Esophagus squamous epithelium (tissue), 5 donors: ENCODE data around the gene PSMD13. TPM values are rescaled to one million over a fixed set of nuclear protein-coding genes. Genes with fewer than 3 reads are reported as not detected.

Experiments
- DNase-seq: peaks from one replicate; lab custom pipeline; 2025; lab: John Stamatoyannopoulos, UW
- H3K27ac ChIP-seq, 4 donors: fragments of 200-600 bp; sonication (generic); one replicate each; pipeline ENCODE4 v1.5.1; 2016 to 2019; ENCODE audit warnings: mild to moderate bottlenecking in 1 of 4
- H3K27me3 ChIP-seq, 4 donors: fragments of 200-600 bp; sonication (generic); 1 replicate in 3 of 4; 2 replicates in 1 of 4; pipeline versions ENCODE4 v1.5.1 to v1.6.0; 2017 to 2021; ENCODE audit warnings: antibody characterized with exemption in 1 of 4
- H3K36me3 ChIP-seq, 3 donors: fragments of 200-600 bp; sonication (generic); one replicate each; pipeline ENCODE4 v1.5.1; 2016 to 2019
- H3K4me1 ChIP-seq, 3 donors: fragments of 200-600 bp; sonication (generic); one replicate each; pipeline ENCODE4 v1.5.1; 2017 to 2019
- H3K4me3 ChIP-seq, 4 donors: fragments of 200-600 bp; sonication (generic); 1 replicate in 3 of 4; 2 replicates in 1 of 4; pipeline ENCODE4 v1.5.1; 2016 to 2019; ENCODE audit warnings: mild to moderate bottlenecking in 2 of 4, moderate library complexity in 1 of 4
- H3K9me3 ChIP-seq, 3 donors: fragments of 200-600 bp; sonication (generic); one replicate each; pipeline ENCODE4 v1.5.1; 2016 to 2019
- POLR2A ChIP-seq, 4 donors: fragments of 450-650 bp; IDR thresholded peaks; one replicate each; pipeline ENCODE4 v1.6.1; 2017; ENCODE audit warnings: antibody characterized with exemption in 4 of 4, mild to moderate bottlenecking in 4 of 4, moderate library complexity in 3 of 4
- WGBS, 2 donors: methylation state at CpG; one replicate each; pipeline ENCODE4 v1.1.5; 2018; 5-methylcytosine and 5-hydroxymethylcytosine counted together
- intact Hi-C: fragments of 100-400 bp; cut with DNase I; formaldehyde crosslinking; loops from one replicate; pipeline ENCODE4 v1.15.0; 2022
- total RNA-seq, 4 donors: library from RNA; depleted of rRNA; stranded (reverse); fragments of >200 nt; gene quantifications; one replicate each; pipeline ENCODE4 v1.1.0, GENCODE V29; 2016
- TF ChIP-seq, protein P1 (sequence below), 6 experiments: fragments of 450-650 bp in 4 of 6; fragments of 200-600 bp in 2 of 6; sonication (generic) in 2 of 6; IDR thresholded peaks; one replicate each; pipeline ENCODE4 v1.5.1; 2016 to 2019; ENCODE audit warnings: antibody characterized with exemption in 6 of 6, mild to moderate bottlenecking in 4 of 6, moderate library complexity in 4 of 6
- donor health status: DM: yes; HTN: yes; CAD: no.

PSMD13 gene
- total RNA-seq, 4 donors from 2014 or later = 46.4 to 116 (median 105) TPM

DNA sequence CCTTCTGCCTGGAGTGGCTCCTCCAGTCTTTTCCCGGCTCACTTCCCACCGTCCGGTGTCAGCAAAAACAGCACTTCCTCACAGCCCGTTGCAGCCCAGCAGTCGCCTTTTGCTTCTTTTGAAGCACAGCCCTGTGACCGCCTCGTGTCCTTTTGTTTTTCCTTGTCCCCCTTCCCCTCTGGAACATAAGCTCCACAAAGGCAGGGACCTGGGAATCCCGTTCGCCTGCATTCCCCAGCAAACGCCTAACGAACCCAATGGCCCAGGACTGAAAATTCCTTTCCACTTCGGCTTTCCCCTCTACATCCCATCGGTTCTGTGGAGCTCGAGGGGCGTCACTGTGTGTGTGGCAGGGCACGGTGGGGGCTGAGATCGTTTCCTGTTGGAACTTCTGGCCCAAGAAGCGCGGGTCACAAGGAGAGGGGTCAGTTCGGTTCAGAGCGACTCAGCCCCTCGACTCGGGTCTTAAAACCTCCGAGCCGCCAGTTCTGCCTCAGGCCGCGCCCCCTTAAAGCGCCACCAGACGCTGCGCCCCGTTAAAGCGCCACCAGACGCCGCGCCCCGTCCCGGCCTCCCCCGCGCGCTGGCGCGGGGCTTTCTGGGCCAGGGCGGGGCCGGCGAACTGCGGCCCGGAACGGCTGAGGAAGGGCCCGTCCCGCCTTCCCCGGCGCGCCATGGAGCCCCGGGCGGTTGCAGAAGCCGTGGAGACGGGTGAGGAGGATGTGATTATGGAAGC is 28.4 kb upstream of the PSMD13 start:
- TF ChIP-seq, protein P1, sequence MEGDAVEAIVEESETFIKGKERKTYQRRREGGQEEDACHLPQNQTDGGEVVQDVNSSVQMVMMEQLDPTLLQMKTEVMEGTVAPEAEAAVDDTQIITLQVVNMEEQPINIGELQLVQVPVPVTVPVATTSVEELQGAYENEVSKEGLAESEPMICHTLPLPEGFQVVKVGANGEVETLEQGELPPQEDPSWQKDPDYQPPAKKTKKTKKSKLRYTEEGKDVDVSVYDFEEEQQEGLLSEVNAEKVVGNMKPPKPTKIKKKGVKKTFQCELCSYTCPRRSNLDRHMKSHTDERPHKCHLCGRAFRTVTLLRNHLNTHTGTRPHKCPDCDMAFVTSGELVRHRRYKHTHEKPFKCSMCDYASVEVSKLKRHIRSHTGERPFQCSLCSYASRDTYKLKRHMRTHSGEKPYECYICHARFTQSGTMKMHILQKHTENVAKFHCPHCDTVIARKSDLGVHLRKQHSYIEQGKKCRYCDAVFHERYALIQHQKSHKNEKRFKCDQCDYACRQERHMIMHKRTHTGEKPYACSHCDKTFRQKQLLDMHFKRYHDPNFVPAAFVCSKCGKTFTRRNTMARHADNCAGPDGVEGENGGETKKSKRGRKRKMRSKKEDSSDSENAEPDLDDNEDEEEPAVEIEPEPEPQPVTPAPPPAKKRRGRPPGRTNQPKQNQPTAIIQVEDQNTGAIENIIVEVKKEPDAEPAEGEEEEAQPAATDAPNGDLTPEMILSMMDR (IDR thresholded peaks at IDR 0.05) = peak in 3 of 6 experiments; percentile 7 to 24 (median 10)
- peak in 3 of 4 donors; percentile 78 to 94 (median 89) for TF ChIP-seq POLR2A (IDR thresholded peaks at IDR 0.05)

DNA sequence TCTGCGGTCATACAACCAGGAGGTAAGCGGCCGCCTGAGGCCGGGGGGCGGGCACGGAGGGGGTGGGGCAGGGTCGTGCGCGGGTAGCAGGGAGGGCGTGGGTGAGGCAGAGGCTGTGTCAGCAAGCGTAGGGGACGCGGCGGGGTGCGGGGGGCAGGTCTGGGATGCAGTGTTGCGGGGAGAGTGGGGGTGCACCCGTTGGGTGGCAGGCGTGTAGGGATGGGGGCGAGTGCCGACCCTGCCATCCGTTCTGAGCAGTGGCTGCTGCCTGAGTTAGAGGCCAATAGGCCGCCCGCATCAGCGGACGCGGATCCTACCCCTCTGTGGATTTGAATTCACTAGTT is 27.9 kb upstream of the PSMD13 start:
- no peak for DNase-seq
- intact Hi-C loops = no loop called here
- Histone ChIP-seq H3K36me3 (peaks cover 35 to 67% (median 35%) of the 10 kb centered on the region in 3 donors), H3K9me3 (no peaks in the 10 kb centered on the region), H3K27me3 (no peaks in the 10 kb centered on the region), H3K27ac (peak overlapping the region; percentile 96 to 100 (median 98)), H3K4me1 (peaks cover 29 to 58% (median 30%) of the 10 kb centered on the region in 3 donors), H3K4me3 (peak overlapping the region; percentile 80 to 100 (median 90))
- 1% methylated on average over 12 to 14 of the region's 26 CpGs for WGBS, 2 donors
- TF ChIP-seq POLR2A (IDR thresholded peaks at IDR 0.05) = no peak
- TF ChIP-seq, protein P1 (IDR thresholded peaks at IDR 0.05) = no peak

More for the DNA sequence above, 28.4 kb upstream of the PSMD13 start:
- Histone ChIP-seq H3K9me3 (no peaks in the 10 kb centered on the region), H3K27me3 (no peaks in the 10 kb centered on the region), H3K4me3 (peak overlapping the region; percentile 80 to 100 (median 90)), H3K36me3 (peaks cover 34 to 67% (median 37%) of the 10 kb centered on the region in 3 donors), H3K27ac (peak overlapping the region; percentile 96 to 100 (median 98)), H3K4me1 (peaks cover 29 to 64% (median 30%) of the 10 kb centered on the region in 3 donors)
- 0% methylated on average over 13 to 22 of the region's 57 CpGs for WGBS, 2 donors
- intact Hi-C loops = no loop called here
- no peak for DNase-seq

DNA sequence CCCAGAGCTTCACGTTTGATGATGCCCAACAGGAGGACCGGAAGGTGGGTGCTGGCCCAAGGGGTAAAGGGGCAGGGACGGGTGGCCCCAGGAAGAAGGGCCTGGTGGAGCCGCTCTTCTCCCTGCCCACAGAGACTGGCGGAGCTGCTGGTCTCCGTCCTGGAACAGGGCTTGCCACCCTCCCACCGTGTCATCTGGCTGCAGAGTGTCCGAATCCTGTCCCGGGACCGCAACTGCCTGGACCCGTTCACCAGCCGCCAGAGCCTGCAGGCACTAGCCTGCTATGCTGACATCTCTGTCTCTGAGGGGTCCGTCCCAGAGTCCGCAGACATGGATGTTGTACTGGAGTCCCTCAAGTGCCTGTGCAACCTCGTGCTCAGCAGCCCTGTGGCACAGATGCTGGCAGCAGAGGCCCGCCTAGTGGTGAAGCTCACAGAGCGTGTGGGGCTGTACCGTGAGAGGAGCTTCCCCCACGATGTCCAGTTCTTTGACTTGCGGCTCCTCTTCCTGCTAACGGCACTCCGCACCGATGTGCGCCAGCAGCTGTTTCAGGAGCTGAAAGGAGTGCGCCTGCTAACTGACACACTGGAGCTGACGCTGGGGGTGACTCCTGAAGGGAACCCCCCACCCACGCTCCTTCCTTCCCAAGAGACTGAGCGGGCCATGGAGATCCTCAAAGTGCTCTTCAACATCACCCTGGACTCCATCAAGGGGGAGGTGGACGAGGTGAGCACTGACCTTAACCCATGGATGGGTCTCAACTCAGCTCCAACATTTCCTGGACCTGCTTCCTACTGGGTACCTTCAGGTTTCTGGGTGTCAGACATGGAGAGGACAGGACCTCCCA is 27.3 kb upstream of the PSMD13 start:
- intact Hi-C loops = no loop called here
- Histone ChIP-seq H3K27me3 (no peaks in the 10 kb centered on the region), H3K4me1 (peaks cover 29 to 52% (median 30%) of the 10 kb centered on the region in 3 donors)

DNA sequence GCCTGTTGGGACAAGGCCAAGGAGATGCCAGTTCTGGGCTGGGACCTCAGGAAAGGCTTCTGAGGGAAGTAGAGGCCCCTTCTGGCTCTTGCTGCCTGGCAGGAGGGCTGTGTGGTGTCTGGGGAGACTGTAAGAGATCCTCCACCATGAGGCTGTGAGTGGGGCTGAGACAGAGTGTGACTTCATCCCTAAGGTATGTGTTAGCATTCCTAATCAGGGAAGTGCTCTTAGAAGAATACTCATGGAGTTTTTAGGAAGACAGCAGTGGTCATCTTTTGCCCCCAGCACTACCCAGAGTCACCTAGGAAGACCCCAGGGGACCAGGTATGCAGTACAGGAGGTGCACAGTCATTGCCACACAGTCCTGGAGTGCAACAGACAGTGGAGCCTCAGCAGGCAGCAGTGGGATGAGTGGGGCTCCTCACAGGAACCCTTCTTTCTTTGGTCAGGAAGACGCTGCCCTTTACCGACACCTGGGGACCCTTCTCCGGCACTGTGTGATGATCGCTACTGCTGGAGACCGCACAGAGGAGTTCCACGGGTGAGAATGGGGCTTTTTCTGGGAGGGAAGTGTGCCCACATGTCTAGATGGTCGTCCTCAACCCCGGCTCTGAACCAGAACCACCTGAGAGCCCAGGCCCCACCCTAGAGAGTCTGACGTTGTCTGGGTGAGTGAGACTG is 26.5 kb upstream of the PSMD13 start:
- Histone ChIP-seq H3K27me3 (no peaks in the 10 kb centered on the region), H3K27ac (peak overlapping the region; percentile 25 to 99 (median 97)), H3K36me3 (peaks cover 32 to 67% (median 47%) of the 10 kb centered on the region in 3 donors), H3K9me3 (no peaks in the 10 kb centered on the region), H3K4me3 (peak overlapping the region in 1 of 4 donors; percentile 100), H3K4me1 (peaks cover 26 to 45% (median 29%) of the 10 kb centered on the region in 3 donors)
- WGBS, 2 donors = 84 to 90% methylated on average over 8 to 9 of the region's 9 CpGs
- intact Hi-C loops = no loop called here
- DNase-seq = no peak
- TF ChIP-seq POLR2A (IDR thresholded peaks at IDR 0.05) = no peak
- TF ChIP-seq, protein P1 (IDR thresholded peaks at IDR 0.05) = no peak

More for the DNA sequence above, 27.3 kb upstream of the PSMD13 start:
- TF ChIP-seq POLR2A (IDR thresholded peaks at IDR 0.05) = no peak
- TF ChIP-seq, protein P1 (IDR thresholded peaks at IDR 0.05) = no peak
- Histone ChIP-seq H3K36me3 (peaks cover 35 to 67% (median 41%) of the 10 kb centered on the region in 3 donors), H3K27ac (peak overlapping the region; percentile 96 to 100 (median 98)), H3K4me3 (peak overlapping the region; percentile 80 to 100 (median 90)), H3K9me3 (no peaks in the 10 kb centered on the region)
- no peak for DNase-seq
- WGBS, 2 donors = 35 to 72% methylated on average over 4 to 17 of the region's 29 CpGs
